Measurements from ENCODE around the gene XCL1.
"Not testable (repeated sequence)": the region's sequence is repeated elsewhere in the genome, so short reads cannot be mapped to it uniquely, and the experiment has no call there.

GRCh38 chr1:168576245-168576688 is at the start of gene XCL1:
- not testable (repeated sequence) for TF ChIP-seq CTCF, POLR2A (IDR thresholded peaks at IDR 0.05)

All from lower leg skin (tissue), 3 donors.